HEK293T (cell line): ENCODE results near the gene ITGAD.

Experiments used
- ARNT ChIP-seq: fragments of 450-650 bp; IDR thresholded peaks from 2 replicates; pipeline ENCODE4 v1.6.1; 2017; ENCODE audit warnings: mild to moderate bottlenecking
- BHLHE40 ChIP-seq: fragments of 450-650 bp; IDR thresholded peaks from 2 replicates; pipeline ENCODE4 v1.6.1; 2016; ENCODE audit warnings: mild to moderate bottlenecking, moderate library complexity, borderline replicate concordance
- ELF4 ChIP-seq: fragments of 450-650 bp; IDR thresholded peaks from 2 replicates; pipeline ENCODE4 v1.6.1; 2017; ENCODE audit warnings: antibody characterized with exemption
- FOXM1 ChIP-seq: fragments of 450-650 bp; IDR thresholded peaks from 2 replicates; pipeline ENCODE4 v1.6.1; 2017; ENCODE audit warnings: mild to moderate bottlenecking, borderline replicate concordance
- HDGF ChIP-seq: fragments of 450-650 bp; IDR thresholded peaks from 2 replicates; pipeline ENCODE4 v1.6.1; 2017; ENCODE audit warnings: antibody characterized with exemption, borderline replicate concordance
- NFRKB ChIP-seq: fragments of 450-650 bp; IDR thresholded peaks from 2 replicates; pipeline ENCODE4 v1.6.1; 2016; ENCODE audit warnings: mild to moderate bottlenecking, moderate library complexity
- SP1 ChIP-seq: fragments of 450-650 bp; IDR thresholded peaks from 2 replicates; pipeline ENCODE4 v1.6.1; 2017
- SUZ12 ChIP-seq: fragments of 450-650 bp; IDR thresholded peaks from 2 replicates; pipeline ENCODE4 v1.6.1; 2016; ENCODE audit warnings: mild to moderate bottlenecking

- TF ChIP-seq FOXM1 (no peak), BHLHE40 (no peak), HDGF (no peak), ARNT (no peak), ELF4 (no peak), SP1 (no peak), NFRKB (no peak), SUZ12 (no peak)
These were observed 81.9 kb downstream of the ITGAD start for GRCh38 chr16:31474773-31475738.
